ENCODE measurements around the gene EXOC6B. TPM values are rescaled to one million over a fixed set of nuclear protein-coding genes. Genes with fewer than 3 reads are reported as not detected.

The EXOC6B gene
- total and polyA plus RNA-seq, 2 of the 8 experiments (the other 6 are each of a cell fraction or from before 2014, with no cell fraction given): 13.5 to 33.0 TPM

GRCh38 chr2:72378753-72379348, 447.0 kb downstream of the EXOC6B start:
- Histone ChIP-seq H2BK20ac (ENCODE audit: low read length) (no peak overlapping the region), H3K9ac (replicated peaks in 1 of 4; ENCODE audit: extremely low read depth in 1 of 4, low read depth in 3 of 4, low read length in 3 of 4) (peak overlapping the region in 1 of 4 experiments; percentile 34; a peak in 1 of 7 replicates), H3K27me3 (replicated peaks in 1 of 4; ENCODE audit: control insufficient read depth in 3 of 4, extremely low read depth in 1 of 4, insufficient read depth in 3 of 4, low read length in 3 of 4) (no peaks in the 10 kb centered on the region), H3K9me3 (ENCODE audit: insufficient read depth in 2 of 2, low read depth in 1 of 2, low read length in 1 of 2) (no peaks in the 10 kb centered on the region), H3K4me3 (ENCODE audit: extremely low read depth in 1 of 4, insufficient read depth in 2 of 4, low read depth in 3 of 4, low read length in 4 of 4) (no peak overlapping the region), H3K56ac (replicated peaks; ENCODE audit: insufficient read length, low read depth, low read length) (no peak overlapping the region), H4K20me1 (replicated peaks in 1 of 2; ENCODE audit: control insufficient read depth in 1 of 2, insufficient read depth in 2 of 2, low read length in 2 of 2) (no peaks in the 10 kb centered on the region), H4K5ac (ENCODE audit: insufficient read length, low read depth, low read length) (no peak overlapping the region), H2AFZ (ENCODE audit: low read length) (no peak overlapping the region), H3K27ac (ENCODE audit: low read depth, low read length) (no peak overlapping the region), H2AK5ac (ENCODE audit: low read depth, low read length) (no peak overlapping the region), H4K91ac (replicated peaks; ENCODE audit: insufficient read length, low read length) (no peak overlapping the region), H2BK12ac (ENCODE audit: low read depth, low read length) (no peak overlapping the region), H2BK5ac (ENCODE audit: low read depth, low read length) (no peak overlapping the region), H2BK120ac (replicated peaks; ENCODE audit: low read depth, low read length) (no peak overlapping the region), H3K36me3 (ENCODE audit: control insufficient read depth in 2 of 4, insufficient read depth in 4 of 4, low read length in 3 of 4) (no peaks in the 10 kb centered on the region), H3K23ac (ENCODE audit: insufficient read length) (no peak overlapping the region), H3K18ac (ENCODE audit: extremely low read depth, low read length) (no peak overlapping the region), H3K79me1 (ENCODE audit: low read depth, low read length) (no peaks in the 10 kb centered on the region), H2BK15ac (ENCODE audit: low read length) (no peak overlapping the region), H3K4ac (replicated peaks; ENCODE audit: insufficient read length, low read depth, low read length) (no peak overlapping the region), H3K14ac (ENCODE audit: insufficient read length) (no peak overlapping the region), H3K23me2 (ENCODE audit: low read depth, low read length) (no peaks in the 10 kb centered on the region; the same call in 1 of the 2 replicates), H4K8ac (ENCODE audit: extremely low read depth, insufficient read depth, low read length) (no peak overlapping the region), H3K4me1 (replicated peaks in 1 of 4; ENCODE audit: control insufficient read depth in 3 of 4, insufficient read depth in 4 of 4, low read length in 3 of 4) (peaks cover 0 to 10% (median 3%) of the 10 kb centered on the region in 4 experiments; a peak in 4 of 7 replicates), H3K79me2 (ENCODE audit: control insufficient read depth in 1 of 2, insufficient read depth in 2 of 2, low read length in 2 of 2) (no peaks in the 10 kb centered on the region), H3K4me2 (ENCODE audit: insufficient read depth in 1 of 2, low read depth in 2 of 2, low read length in 2 of 2) (no peak overlapping the region)
- no peak for FAIRE-seq
- ChIA-PET POLR2A (ENCODE audit: partially characterized antibody) (interaction anchor here (1.2 kb wide), 1 partner anchor 12 kb away, joined by 3 read pairs; no protein-coding TSS in a partner anchor), CTCF (ENCODE audit: partially characterized antibody) (interaction anchor here (2.1 kb wide), 1 partner anchor 11 kb away, joined by 9 read pairs; no protein-coding TSS in a partner anchor)
- DNase-seq (ENCODE audit: low read depth in 1 of 2, low spot score in 2 of 2): no peak
- TF ChIP-seq TCF12 (IDR thresholded peaks at IDR 0.05; ENCODE audit: low read depth, low read length) (no peak), CBX5 (IDR thresholded peaks at IDR 0.05; ENCODE audit: low read depth, low read length) (no peak), POLR2A (IDR thresholded peaks at IDR 0.05; ENCODE audit: control extremely low read depth in 1 of 2, low read depth in 2 of 2, low read length in 2 of 2) (no peak)
- WGBS, 2 experiments (ENCODE audit: extremely low coverage in 1 of 2, insufficient coverage in 1 of 2, insufficient read length in 1 of 2, insufficient replicate concordance in 2 of 2, low coverage in 1 of 2, low lambda C conversion rate in 2 of 2, missing lambda C conversion rate in 1 of 2): 75% methylated on average over 1 of the region's 1 CpG; no CpG with 5 or more reads in 1 of the 2 experiments
